Measurements from ENCODE around the gene RABAC1.

DNA sequence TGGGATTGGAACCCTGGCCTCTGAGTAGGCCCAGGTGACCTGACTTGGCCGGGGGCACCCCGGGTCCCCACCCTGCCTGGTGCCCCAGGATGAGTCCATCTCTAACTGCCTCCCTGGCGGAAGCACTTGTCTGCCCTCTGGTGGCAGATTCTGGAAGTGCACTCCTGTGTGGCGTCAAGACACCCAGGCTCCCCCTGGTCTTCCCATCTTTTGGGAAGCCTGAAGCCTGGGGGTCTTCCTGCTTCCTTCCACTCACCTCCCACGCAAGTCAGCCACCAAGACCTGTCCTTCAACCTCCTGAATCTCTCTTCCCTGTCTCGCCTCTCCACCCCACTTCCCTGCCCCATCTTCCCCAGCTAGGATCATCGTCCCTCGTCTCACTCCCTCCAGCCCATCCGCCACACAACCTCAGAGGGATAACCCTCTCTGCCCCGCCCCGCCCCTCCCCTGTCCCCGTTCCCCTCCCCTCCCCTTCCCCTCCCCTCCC lies 7.4 kb downstream of the RABAC1 start:
- TF ChIP-seq, protein P1, sequence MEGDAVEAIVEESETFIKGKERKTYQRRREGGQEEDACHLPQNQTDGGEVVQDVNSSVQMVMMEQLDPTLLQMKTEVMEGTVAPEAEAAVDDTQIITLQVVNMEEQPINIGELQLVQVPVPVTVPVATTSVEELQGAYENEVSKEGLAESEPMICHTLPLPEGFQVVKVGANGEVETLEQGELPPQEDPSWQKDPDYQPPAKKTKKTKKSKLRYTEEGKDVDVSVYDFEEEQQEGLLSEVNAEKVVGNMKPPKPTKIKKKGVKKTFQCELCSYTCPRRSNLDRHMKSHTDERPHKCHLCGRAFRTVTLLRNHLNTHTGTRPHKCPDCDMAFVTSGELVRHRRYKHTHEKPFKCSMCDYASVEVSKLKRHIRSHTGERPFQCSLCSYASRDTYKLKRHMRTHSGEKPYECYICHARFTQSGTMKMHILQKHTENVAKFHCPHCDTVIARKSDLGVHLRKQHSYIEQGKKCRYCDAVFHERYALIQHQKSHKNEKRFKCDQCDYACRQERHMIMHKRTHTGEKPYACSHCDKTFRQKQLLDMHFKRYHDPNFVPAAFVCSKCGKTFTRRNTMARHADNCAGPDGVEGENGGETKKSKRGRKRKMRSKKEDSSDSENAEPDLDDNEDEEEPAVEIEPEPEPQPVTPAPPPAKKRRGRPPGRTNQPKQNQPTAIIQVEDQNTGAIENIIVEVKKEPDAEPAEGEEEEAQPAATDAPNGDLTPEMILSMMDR (IDR thresholded peaks at IDR 0.05), result peak; percentile 80 to 99 (median 98)
- TF ChIP-seq POLR2A (IDR thresholded peaks at IDR 0.05), result no peak
